GM19328 (cell line): ENCODE measurements around the gene NDE1.

ENCODE experiments used
- ATAC-seq: cut with Tn5 transposase; IDR thresholded peaks from one replicate; pipeline ENCODE4 v1.9.1; 2021; ENCODE audit warnings: mild to moderate bottlenecking, moderate library complexity; ENCODE audit not compliant: unreplicated experiment

Gene NDE1

GRCh38 chr16:15764112-15764511 is 114.1 kb downstream of the NDE1 start:
- ATAC-seq = no peak

- no peak for ATAC-seq
Measured at GRCh38 chr16:15765116-15765515, 115.1 kb downstream of the NDE1 start.

- no peak for ATAC-seq
Measured at GRCh38 chr16:15765880-15766279, 115.8 kb downstream of the NDE1 start.

GRCh38 chr16:15766918-15767317 is 116.9 kb downstream of the NDE1 start:
- ATAC-seq = no peak

GRCh38 chr16:15768201-15768600 is 118.2 kb downstream of the NDE1 start:
- ATAC-seq = no peak

GRCh38 chr16:15769239-15769638 is 119.2 kb downstream of the NDE1 start:
- ATAC-seq = no peak

- ATAC-seq = no peak
Measured at GRCh38 chr16:15770107-15770506, 120.1 kb downstream of the NDE1 start.

- ATAC-seq = no peak
Measured at GRCh38 chr16:15770512-15770911, 120.5 kb downstream of the NDE1 start.

- no peak for ATAC-seq
Measured at GRCh38 chr16:15771694-15772093, 121.6 kb downstream of the NDE1 start.

- no peak for ATAC-seq
Measured at GRCh38 chr16:15772579-15773293, 122.7 kb downstream of the NDE1 start.

GRCh38 chr16:15773968-15774367 is 123.9 kb downstream of the NDE1 start:
- no peak for ATAC-seq

- no peak for ATAC-seq
Measured at GRCh38 chr16:15775209-15775608, 125.2 kb downstream of the NDE1 start.

GRCh38 chr16:15775663-15776304 is 125.7 kb downstream of the NDE1 start:
- no peak for ATAC-seq
